H1 (cell line): Measurements from ENCODE around the gene ALDH3B1. TPM values are rescaled to one million over a fixed set of nuclear protein-coding genes. Genes with fewer than 3 reads are reported as not detected.

Source experiments
- CTCF ChIA-PET: fragments of 300-600 bp; sonication (Branson Sonifier 250); formaldehyde crosslinking; loops from one replicate; lab custom pipeline; 2021; ENCODE audit not compliant: partially characterized antibody; lab: Charles Lee
- POLR2A ChIA-PET: fragments of 300-600 bp; sonication (Branson Sonifier 250); formaldehyde crosslinking; loops from one replicate; lab custom pipeline; 2021; ENCODE audit warnings: inconsistent platforms; ENCODE audit not compliant: partially characterized antibody; lab: Charles Lee
- DNase-seq, 2 experiments: peaks; one replicate each; pipeline versions ENCODE4 v3.0.0 to v3.0.0-alpha.2; 2010 to 2022; ENCODE audit warnings: low spot score in 2 of 2, low read depth in 1 of 2, mixed read lengths in 1 of 2
- FAIRE-seq: peaks from 2 replicates; lab custom pipeline; 2011; peaks lifted over from hg19 to GRCh38; lab: Jason Lieb, UNC
- H2AFZ ChIP-seq: 2 replicates; pipeline ENCODE4 v1.8.1; 2012; ENCODE audit warnings: low read length, inconsistent platforms
- H2AK5ac ChIP-seq: 2 replicates; pipeline ENCODE4 v1.6.1; 2013; ENCODE audit warnings: low read depth, low read length
- H2BK120ac ChIP-seq: replicated peaks from 2 replicates; pipeline ENCODE3; 2013; ENCODE audit warnings: low read depth, low read length, inconsistent platforms
- H2BK12ac ChIP-seq: 2 replicates; pipeline ENCODE4 v1.6.1; 2013; ENCODE audit warnings: low read depth, low read length
- H2BK15ac ChIP-seq: 2 replicates; pipeline ENCODE4 v1.6.1; 2013; ENCODE audit warnings: low read length
- H2BK20ac ChIP-seq: 2 replicates; pipeline ENCODE4 v1.6.1; 2013; ENCODE audit warnings: low read length
- H2BK5ac ChIP-seq: 2 replicates; pipeline ENCODE4 v1.6.1; 2013; ENCODE audit warnings: low read depth, low read length
- H3K14ac ChIP-seq: 2 replicates; pipeline ENCODE4 v1.6.1; 2013; ENCODE audit warnings: inconsistent platforms; ENCODE audit not compliant: insufficient read length
- H3K18ac ChIP-seq: 2 replicates; pipeline ENCODE4 v1.6.1; 2013; ENCODE audit warnings: low read length; ENCODE audit errors: extremely low read depth
- H3K23ac ChIP-seq: 2 replicates; pipeline ENCODE4 v1.6.1; 2013; ENCODE audit warnings: inconsistent platforms; ENCODE audit not compliant: insufficient read length
- H3K23me2 ChIP-seq: 2 replicates; pipeline ENCODE4 v1.6.1; 2013; ENCODE audit warnings: low read depth, low read length
- H3K27ac ChIP-seq: 2 replicates; pipeline ENCODE4 v1.6.1; 2011; ENCODE audit warnings: low read depth, low read length, inconsistent platforms
- H3K27me3 ChIP-seq, 4 experiments: replicated peaks in 1 of 4; 1 replicate in 1 of 4; 2 replicates in 3 of 4; pipeline versions ENCODE4 v1.6.1 to v1.8.1; 2011 to 2013; ENCODE audit warnings: low read length in 3 of 4, mild to moderate bottlenecking in 3 of 4, inconsistent platforms in 2 of 4, mixed read lengths in 2 of 4, moderate library complexity in 1 of 4; ENCODE audit not compliant: control insufficient read depth in 3 of 4, insufficient read depth in 3 of 4; ENCODE audit errors: extremely low read depth in 1 of 4
- H3K36me3 ChIP-seq, 4 experiments: 2 replicates each; pipeline versions ENCODE4 v1.6.1 to v1.8.1; 2011 to 2013; ENCODE audit warnings: mild to moderate bottlenecking in 4 of 4, low read length in 3 of 4, moderate library complexity in 2 of 4, control low read depth in 1 of 4, inconsistent platforms in 1 of 4; ENCODE audit not compliant: insufficient read depth in 4 of 4, control insufficient read depth in 2 of 4
- H3K4ac ChIP-seq: replicated peaks from 2 replicates; pipeline ENCODE3; 2013; ENCODE audit warnings: low read length, low read depth, mixed read lengths, inconsistent platforms; ENCODE audit not compliant: insufficient read length
- H3K4me1 ChIP-seq, 4 experiments: replicated peaks in 1 of 4; 1 replicate in 1 of 4; 2 replicates in 3 of 4; pipeline versions ENCODE4 v1.6.1 to v1.8.1; 2011 to 2013; ENCODE audit warnings: low read length in 3 of 4, inconsistent platforms in 2 of 4, mixed read lengths in 1 of 4; ENCODE audit not compliant: insufficient read depth in 4 of 4, control insufficient read depth in 3 of 4
- H3K4me2 ChIP-seq, 2 experiments: 2 replicates each; pipeline versions ENCODE4 v1.6.1 to v1.8.1; 2011 to 2013; ENCODE audit warnings: low read depth in 2 of 2, low read length in 2 of 2, control low read depth in 1 of 2, inconsistent platforms in 1 of 2, mild to moderate bottlenecking in 1 of 2; ENCODE audit not compliant: insufficient read depth in 1 of 2
- H3K4me3 ChIP-seq, 4 experiments: fragments of 200-600, 300-600 bp in 1 of 4; sonication (generic), shearing (Covaris generic), sonication (Bioruptor Twin) in 1 of 4; 2 replicates each; pipeline versions ENCODE4 v1.5.1 to v1.8.1; 2011 to 2016; ENCODE audit warnings: low read length in 4 of 4, low read depth in 3 of 4, control low read depth in 2 of 4, inconsistent platforms in 2 of 4, mild to moderate bottlenecking in 2 of 4, mixed read lengths in 1 of 4, moderate library complexity in 1 of 4; ENCODE audit not compliant: insufficient read depth in 2 of 4; ENCODE audit errors: extremely low read depth in 1 of 4
- H3K56ac ChIP-seq: replicated peaks from 2 replicates; pipeline ENCODE3; 2013; ENCODE audit warnings: low read depth, mild to moderate bottlenecking, mixed read lengths, low read length, inconsistent platforms; ENCODE audit not compliant: insufficient read length
- H3K79me1 ChIP-seq: 2 replicates; pipeline ENCODE4 v1.6.1; 2013; ENCODE audit warnings: low read depth, low read length, control low read depth
- H3K79me2 ChIP-seq, 2 experiments: 2 replicates each; pipeline versions ENCODE4 v1.6.1 to v1.8.1; 2012 to 2013; ENCODE audit warnings: low read length in 2 of 2, mild to moderate bottlenecking in 2 of 2, inconsistent platforms in 1 of 2; ENCODE audit not compliant: insufficient read depth in 2 of 2, control insufficient read depth in 1 of 2
- H3K9ac ChIP-seq, 4 experiments: replicated peaks in 1 of 4; 1 replicate in 1 of 4; 2 replicates in 3 of 4; pipeline versions ENCODE4 v1.6.1 to v1.8.1; 2011 to 2013; ENCODE audit warnings: low read depth in 3 of 4, low read length in 3 of 4, control low read depth in 2 of 4, mild to moderate bottlenecking in 2 of 4, moderate library complexity in 2 of 4, inconsistent platforms in 1 of 4; ENCODE audit errors: extremely low read depth in 1 of 4
- H3K9me3 ChIP-seq, 2 experiments: 2 replicates each; pipeline versions ENCODE4 v1.6.1 to v1.8.1; 2012 to 2013; ENCODE audit warnings: mild to moderate bottlenecking in 2 of 2, moderate library complexity in 2 of 2, control low read depth in 1 of 2, inconsistent platforms in 1 of 2, low read depth in 1 of 2, low read length in 1 of 2, mixed read lengths in 1 of 2; ENCODE audit not compliant: insufficient read depth in 2 of 2
- H4K20me1 ChIP-seq, 2 experiments: replicated peaks in 1 of 2; 2 replicates each; pipeline versions ENCODE3 to v1.8.1; 2011 to 2013; ENCODE audit warnings: inconsistent platforms in 2 of 2, low read length in 2 of 2, mild to moderate bottlenecking in 1 of 2; ENCODE audit not compliant: insufficient read depth in 2 of 2, control insufficient read depth in 1 of 2
- H4K5ac ChIP-seq: 2 replicates; pipeline ENCODE4 v1.6.1; 2013; ENCODE audit warnings: low read length, low read depth, mixed read lengths, inconsistent platforms; ENCODE audit not compliant: insufficient read length
- H4K8ac ChIP-seq: 2 replicates; pipeline ENCODE4 v1.8.0; 2013; ENCODE audit warnings: mild to moderate bottlenecking, moderate library complexity, low read length, inconsistent platforms; ENCODE audit not compliant: insufficient read depth; ENCODE audit errors: extremely low read depth
- H4K91ac ChIP-seq: replicated peaks from 2 replicates; pipeline ENCODE3; 2013; ENCODE audit warnings: low read length, mixed read lengths, inconsistent platforms; ENCODE audit not compliant: insufficient read length
- ASH2L ChIP-seq: fragments of 200-600, 300-600 bp; sonication (generic); IDR thresholded peaks from one replicate; pipeline ENCODE4 v1.7.1; 2017; ENCODE audit warnings: low read length
- CHD1 ChIP-seq: IDR thresholded peaks from 2 replicates; pipeline ENCODE4 v1.6.1; 2012; ENCODE audit warnings: low read depth, low read length, improper control_type of control experiment
- CREB1 ChIP-seq: IDR thresholded peaks from 2 replicates; pipeline ENCODE4 v1.6.1; 2012; ENCODE audit warnings: inconsistent platforms
- GABPA ChIP-seq: IDR thresholded peaks from 2 replicates; pipeline ENCODE4 v1.6.1; 2011; ENCODE audit warnings: mild to moderate bottlenecking, low read length, moderate library complexity, borderline replicate concordance; ENCODE audit not compliant: insufficient read depth
- HDAC6 ChIP-seq: IDR thresholded peaks from one replicate; pipeline ENCODE4 v1.7.1; 2012; ENCODE audit warnings: low read depth, mild to moderate bottlenecking, inconsistent platforms, low read length, moderate library complexity
- NANOG ChIP-seq: IDR thresholded peaks from 2 replicates; pipeline ENCODE4 v1.6.1; 2011; ENCODE audit warnings: low read length, low read depth, mild to moderate bottlenecking, inconsistent platforms; ENCODE audit not compliant: insufficient read depth, poor library complexity, severe bottlenecking
- POLR2A ChIP-seq, 2 experiments: IDR thresholded peaks; 1 replicate in 1 of 2; 2 replicates in 1 of 2; pipeline ENCODE4 v1.6.1; 2011; ENCODE audit warnings: low read depth in 2 of 2, low read length in 2 of 2, mild to moderate bottlenecking in 2 of 2; ENCODE audit errors: control extremely low read depth in 1 of 2
- SIX5 ChIP-seq: IDR thresholded peaks from 2 replicates; pipeline ENCODE4 v1.6.1; 2011; ENCODE audit warnings: mild to moderate bottlenecking, low read depth, low read length
- WGBS, 2 experiments: shearing (Covaris generic) in 1 of 2; methylation state at CpG; one replicate each; pipeline versions ENCODE4 v1.1.6 to v1.1.7; 2013 to 2015; ENCODE audit warnings: low lambda C conversion rate in 2 of 2, mixed read lengths in 2 of 2, inconsistent platforms in 1 of 2, low coverage in 1 of 2, missing lambda C conversion rate in 1 of 2; ENCODE audit not compliant: insufficient replicate concordance in 2 of 2, insufficient coverage in 1 of 2, insufficient read length in 1 of 2; ENCODE audit errors: extremely low coverage in 1 of 2, missing lambda C conversion rate in 1 of 2; 5-methylcytosine and 5-hydroxymethylcytosine counted together
- polyA plus RNA-seq, 7 experiments: library from polyadenylated mRNA; depleted of rRNA in 3 of 7; stranded (reverse) in 5 of 7; unstranded in 2 of 7; fragments of >200 nt in 5 of 7; fragments of 200-250 nt in 2 of 7; gene quantifications; 1 replicate in 5 of 7; 2 replicates in 1 of 7; 4 replicates in 1 of 7; pipeline versions ENCODE4 v1.2.1 to v1.2.3, GENCODE V29; 2011 to 2013; ENCODE audit warnings: missing spikeins in 2 of 7, mixed read lengths in 2 of 7
- total RNA-seq: library from RNA; stranded (reverse); fragmentation: NEBNext Ultra II Directional; extraction: Animal tissue kit (Norgen Biotek cat#: 25700); gene quantifications from 2 replicates; pipeline ENCODE4 v1.2.1, GENCODE V29; 2021

Gene ALDH3B1
- total and polyA plus RNA-seq, 2 of the 8 experiments (the other 6 are each of a cell fraction or from before 2014, with no cell fraction given): 0.32 to 0.47 TPM

DNA sequence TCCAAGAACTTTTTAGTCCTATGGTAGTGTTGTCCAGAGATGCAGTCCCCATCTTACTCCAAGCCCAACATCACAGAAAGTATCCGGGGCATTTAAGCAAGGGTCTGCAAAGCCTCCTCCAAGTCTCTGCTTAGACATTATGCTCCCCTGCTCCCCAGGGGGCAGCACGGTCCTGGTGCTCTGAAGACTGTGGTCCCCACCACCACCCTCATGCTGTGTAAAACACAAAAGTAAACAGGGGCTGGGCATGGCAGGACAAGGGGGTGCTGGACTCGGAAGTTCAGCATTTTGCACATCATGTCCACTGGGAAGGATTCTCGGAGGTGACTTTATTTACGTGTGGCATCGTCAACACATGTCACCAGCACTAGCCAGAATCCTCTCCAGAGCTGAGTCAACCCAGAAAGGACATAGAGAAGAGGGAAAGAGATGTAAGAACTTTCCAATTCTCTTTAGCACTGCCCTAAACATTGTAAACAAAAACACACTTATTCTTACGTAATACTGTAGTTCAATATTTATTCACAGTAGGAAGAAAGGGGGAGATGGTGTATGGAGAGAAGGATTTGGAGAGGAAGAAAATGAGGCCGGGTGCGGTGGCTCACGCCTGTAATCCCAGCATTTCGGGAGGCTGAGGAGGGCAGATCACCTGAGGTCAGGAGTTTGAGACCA, 66.4 kb downstream of the ALDH3B1 start:
- Histone ChIP-seq H3K18ac (no peak overlapping the region), H2BK120ac (no peak overlapping the region), H4K91ac (no peak overlapping the region), H3K4ac (no peak overlapping the region), H3K79me1 (peaks cover 19% of the 10 kb centered on the region), H3K36me3 (peaks cover 18 to 67% (median 39%) of the 10 kb centered on the region in 4 experiments), H3K27ac (no peak overlapping the region), H4K8ac (peak overlapping the region; percentile 23; the same call in 1 of the 2 replicates), H3K14ac (no peak overlapping the region), H3K4me1 (no peaks in the 10 kb centered on the region), H3K56ac (no peak overlapping the region), H3K27me3 (no peaks in the 10 kb centered on the region), H3K4me3 (no peak overlapping the region), H2AK5ac (no peak overlapping the region), H2BK12ac (no peak overlapping the region), H2BK20ac (no peak overlapping the region), H3K23me2 (no peaks in the 10 kb centered on the region), H2AFZ (no peak overlapping the region), H3K23ac (no peak overlapping the region), H4K20me1 (peaks cover 3 to 20% of the 10 kb centered on the region in 2 experiments), H3K9me3 (no peaks in the 10 kb centered on the region), H3K9ac (no peak overlapping the region), H4K5ac (no peak overlapping the region), H3K4me2 (no peak overlapping the region), H3K79me2 (peaks cover 3 to 42% of the 10 kb centered on the region in 2 experiments), H2BK15ac (no peak overlapping the region), H2BK5ac (no peak overlapping the region)
- 85% methylated on average over 11 of the region's 11 CpGs; no CpG with 5 or more reads in 1 of the 2 experiments for WGBS, 2 experiments
- no peak for FAIRE-seq
- TF ChIP-seq CREB1 (no peak), CHD1 (no peak), ASH2L (no peak), POLR2A (IDR thresholded peaks at IDR 0.05; ENCODE audit: control extremely low read depth in 1 of 2, low read depth in 2 of 2, low read length in 2 of 2) (no peak), GABPA (no peak), NANOG (no peak), SIX5 (no peak), HDAC6 (no peak)
- no peak for DNase-seq
- POLR2A ChIA-PET: interaction anchor here (1.5 to 2.4 kb wide), 3 partner anchors 9 to 42 kb away, joined by 4 to 9 read pairs (median 5); no protein-coding TSS in a partner anchor
- CTCF ChIA-PET: interaction anchor here (0.6 to 1.9 kb wide), 7 partner anchors 24 to 130 kb away, joined by 3 to 5 read pairs (median 3); partner anchors contain the start of gene TCIRG1
